Measurements from ENCODE around the gene NDUFAB1. TPM values are rescaled to one million over a fixed set of nuclear protein-coding genes. Genes with fewer than 3 reads are reported as not detected.
A peak's percentile ranks its signal among the peaks of the same experiment; 100 is the strongest.

The NDUFAB1 gene
- total RNA-seq, 4 donors from 2014 or later: 166 to 400 (median 323) TPM

DNA sequence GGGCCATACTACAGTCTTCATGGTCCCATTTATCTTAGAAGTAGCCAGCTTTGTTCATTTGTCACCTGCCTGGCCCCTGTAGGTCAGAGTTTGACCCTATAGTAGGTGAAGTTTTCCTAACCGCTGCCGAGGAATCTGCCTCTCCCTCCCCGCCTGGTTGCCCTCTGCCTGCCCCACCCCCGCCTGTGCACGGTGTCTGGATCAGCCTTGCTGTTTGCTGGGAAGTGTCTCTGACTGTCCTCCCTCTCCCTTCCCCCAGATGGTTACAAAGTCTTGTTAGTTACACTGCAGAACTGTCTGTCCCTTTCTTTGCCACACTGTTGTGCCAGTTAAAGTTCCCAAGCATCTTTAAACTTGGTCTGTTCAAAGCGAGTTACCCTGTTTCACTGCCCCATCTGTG is 32.9 kb downstream of the NDUFAB1 start:
- TF ChIP-seq POLR2A (IDR thresholded peaks at IDR 0.05): peak in 1 of 2 donors; percentile 11
- TF ChIP-seq, protein P1, sequence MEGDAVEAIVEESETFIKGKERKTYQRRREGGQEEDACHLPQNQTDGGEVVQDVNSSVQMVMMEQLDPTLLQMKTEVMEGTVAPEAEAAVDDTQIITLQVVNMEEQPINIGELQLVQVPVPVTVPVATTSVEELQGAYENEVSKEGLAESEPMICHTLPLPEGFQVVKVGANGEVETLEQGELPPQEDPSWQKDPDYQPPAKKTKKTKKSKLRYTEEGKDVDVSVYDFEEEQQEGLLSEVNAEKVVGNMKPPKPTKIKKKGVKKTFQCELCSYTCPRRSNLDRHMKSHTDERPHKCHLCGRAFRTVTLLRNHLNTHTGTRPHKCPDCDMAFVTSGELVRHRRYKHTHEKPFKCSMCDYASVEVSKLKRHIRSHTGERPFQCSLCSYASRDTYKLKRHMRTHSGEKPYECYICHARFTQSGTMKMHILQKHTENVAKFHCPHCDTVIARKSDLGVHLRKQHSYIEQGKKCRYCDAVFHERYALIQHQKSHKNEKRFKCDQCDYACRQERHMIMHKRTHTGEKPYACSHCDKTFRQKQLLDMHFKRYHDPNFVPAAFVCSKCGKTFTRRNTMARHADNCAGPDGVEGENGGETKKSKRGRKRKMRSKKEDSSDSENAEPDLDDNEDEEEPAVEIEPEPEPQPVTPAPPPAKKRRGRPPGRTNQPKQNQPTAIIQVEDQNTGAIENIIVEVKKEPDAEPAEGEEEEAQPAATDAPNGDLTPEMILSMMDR (IDR thresholded peaks at IDR 0.05 in 4 of 5, conservative IDR thresholded peaks at IDR 0.05 in 1 of 5): no peak
- peak overlapping the region in 1 of 4 donors; percentile 2 for H3K4me3 ChIP-seq
- DNase-seq: peak; percentile 58 to 81
- peaks cover 77 to 80% of the 10 kb centered on the region in 2 donors for H3K4me1 ChIP-seq
- ATAC-seq: peak; percentile 47 to 64
- H3K36me3 ChIP-seq: peaks cover 0 to 82% of the 10 kb centered on the region in 2 donors
- H3K9me3 ChIP-seq: no peaks in the 10 kb centered on the region
- no peaks in the 10 kb centered on the region for H3K27me3 ChIP-seq
- intact Hi-C loops (cut with DNase I; ENCODE audit: low total_unique reads) (no loop called here), in situ Hi-C loops (cut with MboI; ENCODE audit: low sequenced_read_pairs in 4 of 4) (no loop called here)
- peak overlapping the region; percentile 89 to 98 (median 96) for H3K27ac ChIP-seq

DNA sequence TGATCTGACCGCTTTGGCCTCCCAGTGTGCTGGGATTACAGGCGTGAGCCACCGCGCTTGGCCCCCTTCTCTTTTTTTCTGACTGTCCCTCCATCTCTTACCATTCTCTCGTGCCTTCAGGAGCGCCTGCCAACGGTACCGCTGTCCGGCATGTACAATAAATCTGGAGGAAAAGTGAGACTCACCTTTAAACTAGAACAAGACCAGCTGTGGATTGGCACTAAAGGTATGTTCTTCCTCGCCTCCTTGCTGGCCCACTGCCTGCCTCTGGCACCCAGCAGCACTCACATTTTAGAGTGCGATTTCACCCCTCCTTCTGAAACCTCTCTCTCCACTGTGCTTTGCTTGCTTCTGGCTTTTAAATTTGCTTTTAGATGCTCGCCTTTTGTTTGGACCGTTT is 33.6 kb downstream of the NDUFAB1 start:
- peak overlapping the region; percentile 89 to 98 (median 96) for H3K27ac ChIP-seq
- no peak for TF ChIP-seq POLR2A (IDR thresholded peaks at IDR 0.05)
- TF ChIP-seq, protein P1 (IDR thresholded peaks at IDR 0.05 in 4 of 5, conservative IDR thresholded peaks at IDR 0.05 in 1 of 5): no peak
- ATAC-seq (peak; percentile 12 to 17), DNase-seq (peak; percentile 38 to 68)
- peak overlapping the region in 1 of 4 donors; percentile 2 for H3K4me3 ChIP-seq
- H3K4me1 ChIP-seq: peaks cover 77 to 80% of the 10 kb centered on the region in 2 donors
- peaks cover 0 to 75% of the 10 kb centered on the region in 2 donors for H3K36me3 ChIP-seq
- intact Hi-C loops (cut with DNase I; ENCODE audit: low total_unique reads) (no loop called here), in situ Hi-C loops (cut with MboI; ENCODE audit: low sequenced_read_pairs in 4 of 4) (no loop called here)
- H3K27me3 ChIP-seq: no peaks in the 10 kb centered on the region
- H3K9me3 ChIP-seq: no peaks in the 10 kb centered on the region

DNA sequence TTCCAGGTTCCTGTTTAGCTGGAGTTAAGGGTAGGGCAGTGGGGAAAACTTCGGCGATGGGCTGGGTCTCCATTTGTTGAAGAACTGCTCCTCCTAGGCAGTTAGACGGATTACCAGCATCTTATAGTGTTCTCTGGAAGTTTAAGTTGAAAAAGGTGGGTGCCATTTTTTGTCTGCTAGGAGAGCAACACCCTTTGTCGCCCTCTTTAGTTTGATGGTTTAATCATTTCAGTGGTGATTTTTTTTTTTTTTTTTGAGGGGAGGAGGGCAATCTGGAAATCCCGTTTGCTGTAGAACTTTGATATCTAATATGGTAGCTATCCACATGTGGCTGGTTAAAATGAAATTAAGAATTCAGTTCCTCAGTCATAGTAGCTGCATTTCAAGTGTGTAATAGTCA is 34.5 kb downstream of the NDUFAB1 start:
- H3K36me3 ChIP-seq: peaks cover 0 to 66% of the 10 kb centered on the region in 2 donors
- ATAC-seq: no peak
- DNase-seq: no peak
- peak overlapping the region in 1 of 4 donors; percentile 68 for H3K4me3 ChIP-seq
- no peaks in the 10 kb centered on the region for H3K27me3 ChIP-seq
- H3K4me1 ChIP-seq: peaks cover 78 to 81% of the 10 kb centered on the region in 2 donors
- in situ Hi-C loops (cut with MboI; ENCODE audit: low sequenced_read_pairs in 4 of 4): no loop called here
- TF ChIP-seq, protein P1 (IDR thresholded peaks at IDR 0.05 in 4 of 5, conservative IDR thresholded peaks at IDR 0.05 in 1 of 5): no peak
- TF ChIP-seq POLR2A (IDR thresholded peaks at IDR 0.05): no peak
- peak overlapping the region; percentile 89 to 98 (median 96) for H3K27ac ChIP-seq
- H3K9me3 ChIP-seq: no peaks in the 10 kb centered on the region
- intact Hi-C loops (cut with DNase I; ENCODE audit: low total_unique reads): no loop called here

DNA sequence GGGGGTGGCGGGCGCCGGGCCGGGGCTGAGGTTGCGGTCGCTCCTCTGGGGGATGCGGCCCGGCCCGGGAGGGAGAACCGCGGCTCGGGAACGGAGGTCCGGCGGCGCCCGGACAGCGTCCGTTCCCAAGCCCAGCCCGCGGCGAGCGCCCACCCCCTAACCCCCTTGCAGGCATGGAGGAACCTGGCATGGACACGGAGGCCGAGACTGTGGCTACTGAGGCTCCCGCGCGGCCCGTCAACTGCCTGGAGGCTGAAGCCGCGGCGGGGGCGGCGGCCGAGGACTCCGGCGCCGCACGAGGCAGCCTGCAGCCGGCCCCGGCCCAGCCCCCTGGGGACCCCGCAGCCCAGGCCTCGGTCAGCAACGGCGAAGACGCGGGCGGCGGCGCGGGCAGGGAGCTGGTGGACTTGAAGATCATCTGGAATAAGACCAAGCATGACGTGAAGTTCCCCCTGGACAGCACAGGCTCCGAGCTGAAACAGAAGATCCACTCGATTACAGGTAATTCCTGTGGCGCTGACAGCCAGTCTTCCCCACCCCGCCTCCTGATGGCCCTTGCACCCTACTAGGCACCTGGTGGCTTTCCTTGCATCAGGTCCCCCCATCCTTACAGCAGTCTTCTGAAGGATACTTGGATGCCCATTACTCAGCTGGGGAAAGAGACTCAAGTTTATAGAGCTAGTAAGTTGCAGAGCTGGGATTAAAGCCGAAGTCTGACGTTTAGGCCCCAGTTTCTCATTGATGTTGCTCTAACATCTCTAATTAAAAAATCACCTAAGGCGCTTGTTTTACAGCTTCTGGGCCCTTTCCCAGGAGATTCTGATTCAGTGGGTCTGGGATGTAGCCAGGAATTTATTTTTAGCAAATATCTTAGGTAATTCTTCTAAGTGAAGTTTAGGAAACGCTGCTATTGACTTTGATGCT is 38.1 kb downstream of the NDUFAB1 start:
- TF ChIP-seq, protein P1 (IDR thresholded peaks at IDR 0.05 in 4 of 5, conservative IDR thresholded peaks at IDR 0.05 in 1 of 5): no peak
- TF ChIP-seq POLR2A (IDR thresholded peaks at IDR 0.05): peak in 1 of 2 donors; percentile 1
- DNase-seq: peak; percentile 21 to 68
- peak overlapping the region; percentile 63 to 84 (median 74) for H3K4me3 ChIP-seq

More for the DNA sequence above, 38.1 kb downstream of the NDUFAB1 start:
- peaks cover 53 to 54% of the 10 kb centered on the region in 2 donors for H3K4me1 ChIP-seq
- peak; percentile 19 to 31 for ATAC-seq
- H3K9me3 ChIP-seq: no peaks in the 10 kb centered on the region
- H3K27me3 ChIP-seq: no peaks in the 10 kb centered on the region
- H3K36me3 ChIP-seq: peaks cover 0 to 42% of the 10 kb centered on the region in 2 donors
- intact Hi-C loops (cut with DNase I; ENCODE audit: low total_unique reads): loop anchor here (1.0 to 10.0 kb wide), 6 partner anchors 38 to 1606 kb away; partner anchors contain the start of genes COG7, NDUFAB1, RBBP6 and UQCRC2
- H3K27ac ChIP-seq: peak overlapping the region; percentile 89 to 98 (median 96)
- in situ Hi-C loops (cut with MboI; ENCODE audit: low sequenced_read_pairs in 4 of 4): loop anchor here in 2 of 4 donors (5.0 kb wide), 2 partner anchors 34 to 39 kb away; partner anchors contain the start of gene NDUFAB1 (in 1 of the 2)

Data from gastrocnemius medialis (tissue), 4 donors.